ENCODE data around the gene SDK2. TPM values are rescaled to one million over a fixed set of nuclear protein-coding genes. Genes with fewer than 3 reads are reported as not detected.

The SDK2 gene
- total RNA-seq, 1 experiment from 2014 or later = 0.30 TPM

GRCh38 chr17:73650617-73651200 is 6.5 kb upstream of the SDK2 start:
- no peak for DNase-seq (ENCODE audit: low read depth)

GRCh38 chr17:73650140-73650539 is 5.9 kb upstream of the SDK2 start:
- DNase-seq (ENCODE audit: low read depth) = no peak

DNA sequence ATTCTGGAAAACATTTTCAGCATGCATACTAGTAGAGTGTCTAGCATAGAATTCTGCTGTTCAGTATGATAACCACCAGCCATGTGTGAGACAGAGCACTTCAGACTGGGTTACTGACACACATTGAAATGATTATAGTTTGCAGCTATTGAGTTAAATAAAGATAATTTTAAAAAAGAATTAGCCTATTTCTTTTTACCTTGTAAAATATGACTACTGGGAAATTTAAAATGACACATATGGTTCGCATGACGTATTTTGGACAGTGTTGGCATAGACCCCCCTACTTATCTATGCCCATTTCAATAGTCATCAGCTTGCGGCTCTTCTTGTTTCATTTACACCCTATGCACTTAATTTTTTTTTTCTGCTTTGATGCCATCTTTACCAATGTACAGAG is 4.7 kb upstream of the SDK2 start:
- DNase-seq (ENCODE audit: low read depth) = no peak

- no peak for DNase-seq (ENCODE audit: low read depth)
These were observed 4.2 kb upstream of the SDK2 start for GRCh38 chr17:73648543-73648820.

DNA sequence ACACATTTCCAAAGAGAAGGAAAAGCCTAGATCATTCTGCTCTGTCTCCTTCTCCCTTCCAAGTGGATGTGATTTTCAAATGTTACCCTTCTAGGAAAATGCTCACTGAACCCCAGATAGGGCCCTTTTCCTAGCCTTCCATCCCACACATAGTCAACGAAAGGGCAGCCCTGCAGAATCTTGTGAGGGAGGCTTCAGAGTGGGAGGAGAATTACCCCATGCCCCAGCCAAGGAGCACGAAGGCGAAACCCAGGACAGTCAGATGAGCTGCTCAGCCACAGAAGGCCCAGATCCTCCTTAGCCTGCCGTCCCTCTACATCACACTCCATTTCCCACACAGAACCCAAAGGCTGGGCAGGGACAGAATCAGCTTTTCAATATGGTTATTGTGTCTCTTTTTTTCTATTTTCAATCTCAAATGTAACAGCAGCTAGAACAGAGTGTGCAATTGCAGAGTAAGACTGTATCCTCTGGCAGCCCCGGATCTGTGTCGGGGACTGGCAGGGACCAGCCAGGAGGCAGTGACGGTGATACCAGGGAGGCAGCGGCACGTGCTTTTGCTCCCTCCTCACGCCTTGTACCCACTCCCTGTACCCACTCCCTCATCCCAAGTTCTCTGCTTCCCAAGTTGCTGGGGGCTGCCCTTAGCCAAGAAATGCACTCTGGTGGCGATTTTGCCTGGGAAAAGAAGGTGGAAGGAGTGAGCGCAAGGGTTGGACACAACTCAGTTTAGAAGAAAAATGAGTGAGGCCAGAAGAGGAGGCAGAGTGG is 3.7 kb upstream of the SDK2 start:
- DNase-seq (ENCODE audit: low read depth) = no peak

DNA sequence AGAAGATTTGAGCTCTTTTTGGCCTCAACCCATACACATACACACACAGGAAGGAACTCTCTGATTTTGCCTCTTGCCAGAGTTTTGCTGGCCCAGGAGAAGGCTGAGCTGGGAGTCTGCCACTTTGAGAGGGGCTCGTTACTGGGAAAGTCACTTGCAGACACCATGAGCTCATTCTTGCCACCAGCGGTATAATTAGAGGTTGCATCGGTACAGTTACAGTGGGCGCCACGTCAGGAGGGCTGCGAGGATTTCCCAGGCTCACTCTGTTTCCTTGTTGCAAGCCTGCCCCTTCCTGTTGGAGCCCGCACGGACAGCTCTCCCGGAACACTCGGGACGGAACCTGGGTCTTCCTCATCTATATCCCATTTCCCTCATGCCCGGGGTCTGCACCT is 3.1 kb upstream of the SDK2 start:
- no peak for DNase-seq (ENCODE audit: low read depth)

DNA sequence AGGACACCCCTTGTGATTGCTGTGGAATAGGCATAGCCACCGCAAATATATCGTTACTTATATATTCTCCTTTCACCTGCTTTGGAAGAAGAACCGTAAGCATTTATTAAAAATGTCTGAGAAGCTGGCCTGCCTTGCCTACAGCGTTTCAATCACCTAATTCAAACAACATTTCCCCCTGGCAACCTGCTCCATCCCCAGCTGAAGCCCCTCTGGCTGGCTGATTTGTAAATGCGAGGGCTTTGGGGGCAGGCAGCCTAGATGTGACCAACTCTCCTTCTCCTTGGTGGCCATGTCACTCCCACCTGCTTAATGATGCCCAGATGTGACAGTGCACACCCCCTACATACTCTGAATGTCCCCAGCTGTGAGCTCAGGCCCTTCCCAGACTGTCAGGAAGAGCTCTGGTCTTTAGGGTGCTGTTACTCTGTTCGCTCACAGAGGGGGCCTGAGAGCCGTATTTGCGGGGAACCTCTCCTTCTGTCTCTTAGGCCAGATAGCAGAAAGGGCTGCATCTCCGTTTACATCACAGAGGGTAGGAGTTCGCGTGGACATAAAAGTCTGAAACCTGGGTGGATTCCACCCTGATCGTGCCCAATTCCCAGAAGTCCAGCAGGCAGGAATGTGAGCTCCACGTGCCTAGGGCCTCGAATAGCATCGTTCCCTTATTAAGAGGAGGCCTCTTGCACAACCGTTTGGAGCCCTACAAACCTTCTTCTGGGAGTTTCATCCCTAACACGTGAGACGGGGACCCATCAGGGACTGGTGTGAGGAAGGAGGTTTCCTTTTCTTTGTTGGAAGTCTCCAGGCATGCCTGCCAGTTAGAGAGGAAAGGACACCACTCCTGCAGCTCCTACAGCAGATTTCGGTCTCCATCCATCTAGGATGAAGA is 2.4 kb upstream of the SDK2 start:
- no peak for DNase-seq (ENCODE audit: low read depth)

DNA sequence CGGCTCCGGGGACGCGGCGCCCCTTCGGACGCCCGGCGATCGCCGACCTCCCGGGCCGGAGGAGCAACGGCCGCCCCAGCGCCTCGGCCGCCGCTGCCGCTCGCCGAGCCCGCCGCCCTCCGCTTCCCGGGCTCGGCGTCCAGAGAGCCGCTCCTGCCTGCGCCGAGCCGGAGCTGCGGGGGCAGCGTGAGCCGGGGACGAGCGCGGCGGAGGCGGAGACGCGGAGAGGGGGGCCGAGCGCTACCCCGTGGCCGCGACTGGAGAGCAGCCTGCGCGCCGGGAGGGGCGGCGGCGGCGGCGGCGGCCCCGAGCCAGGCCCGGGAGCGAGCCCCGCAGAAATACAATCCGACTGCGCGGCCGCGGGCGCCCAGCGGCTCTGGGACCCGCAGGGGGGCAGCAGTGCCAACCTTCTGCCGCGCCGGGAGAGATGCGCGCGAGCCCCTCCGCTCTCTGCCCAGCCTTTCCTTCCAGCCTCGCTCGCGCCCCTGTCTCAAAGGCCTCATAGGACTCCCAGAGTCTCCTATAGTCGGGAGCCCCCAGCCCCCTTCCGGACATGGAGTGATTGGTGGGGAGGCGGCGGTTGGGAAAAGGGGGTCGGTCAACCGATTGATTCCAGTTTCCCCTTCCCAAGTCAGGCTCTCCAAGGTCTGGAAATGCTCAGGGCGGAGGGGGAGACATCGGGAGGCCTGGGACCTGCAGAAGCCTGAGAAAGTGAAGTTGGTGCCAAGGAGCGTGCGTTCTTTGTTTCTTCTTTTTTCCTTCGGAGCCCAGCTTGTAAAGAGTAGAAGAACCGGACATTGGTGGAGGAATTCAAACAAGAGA is 1.0 kb upstream of the SDK2 start:
- DNase-seq (ENCODE audit: low read depth) = no peak

DNA sequence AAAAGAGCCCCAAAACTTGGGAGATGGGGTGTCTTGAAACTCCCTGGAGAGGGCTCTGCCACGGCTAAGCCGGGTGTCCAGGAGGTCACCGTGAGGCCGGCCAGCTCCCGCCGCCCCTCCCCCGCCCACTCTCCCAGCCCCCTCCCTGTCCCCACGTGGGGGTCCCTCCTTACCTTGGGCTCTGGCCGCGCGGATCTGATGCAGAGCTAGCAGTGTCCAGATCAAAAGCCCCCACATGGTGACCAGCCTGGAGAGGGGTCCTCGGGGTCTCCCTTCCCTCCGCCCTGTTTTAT is 447 bp downstream of the SDK2 start:
- no peak for DNase-seq (ENCODE audit: low read depth)

- no peak for DNase-seq (ENCODE audit: low read depth)
These were observed 1.0 kb downstream of the SDK2 start for GRCh38 chr17:73643001-73643851.

DNA sequence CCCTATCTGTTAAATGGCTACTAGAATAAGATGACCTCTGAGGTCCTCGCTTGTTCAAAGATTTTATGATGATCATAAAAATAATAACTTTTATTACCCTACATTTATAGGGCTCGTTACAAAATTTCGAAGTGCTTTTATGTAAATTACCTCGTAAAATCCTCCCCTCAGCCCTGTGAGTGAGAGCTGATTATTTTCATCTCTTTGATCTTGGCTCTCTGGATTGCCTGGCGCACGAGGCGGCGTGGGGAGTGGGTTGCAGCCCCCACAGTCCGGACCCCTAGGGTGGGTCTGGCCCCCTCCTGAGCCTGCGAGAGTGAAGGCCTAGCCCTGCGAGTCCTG is 1.6 kb downstream of the SDK2 start:
- no peak for DNase-seq (ENCODE audit: low read depth)

GRCh38 chr17:73641826-73642600 is 2.2 kb downstream of the SDK2 start:
- DNase-seq (ENCODE audit: low read depth) = no peak

GRCh38 chr17:73640691-73641090 is 3.6 kb downstream of the SDK2 start:
- DNase-seq (ENCODE audit: low read depth) = no peak

DNA sequence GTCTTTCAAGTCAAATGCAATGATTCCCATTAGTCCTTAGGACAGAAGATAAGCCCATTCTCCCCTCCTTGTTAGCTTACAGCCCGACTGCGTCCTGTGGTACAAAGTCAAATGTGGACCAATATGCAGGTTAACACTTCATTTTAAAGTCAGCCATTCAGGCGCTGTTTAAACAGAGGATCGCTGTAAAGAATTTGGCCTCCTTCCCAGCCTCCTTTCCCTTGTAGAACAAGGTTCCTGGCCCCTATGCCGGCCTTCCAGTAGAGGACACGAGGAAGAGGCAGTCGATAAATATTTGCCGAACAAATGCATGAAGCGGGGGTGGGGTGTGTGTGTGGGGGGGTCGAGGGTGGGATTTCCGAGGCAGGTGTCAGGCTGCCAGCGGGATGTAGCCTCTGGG is 4.3 kb downstream of the SDK2 start:
- DNase-seq (ENCODE audit: low read depth) = no peak

GRCh38 chr17:73639322-73639721 is 4.9 kb downstream of the SDK2 start:
- DNase-seq (ENCODE audit: low read depth) = peak; percentile 4

- DNase-seq (ENCODE audit: low read depth) = no peak
These were observed 5.7 kb downstream of the SDK2 start for GRCh38 chr17:73638556-73638955.

DNA sequence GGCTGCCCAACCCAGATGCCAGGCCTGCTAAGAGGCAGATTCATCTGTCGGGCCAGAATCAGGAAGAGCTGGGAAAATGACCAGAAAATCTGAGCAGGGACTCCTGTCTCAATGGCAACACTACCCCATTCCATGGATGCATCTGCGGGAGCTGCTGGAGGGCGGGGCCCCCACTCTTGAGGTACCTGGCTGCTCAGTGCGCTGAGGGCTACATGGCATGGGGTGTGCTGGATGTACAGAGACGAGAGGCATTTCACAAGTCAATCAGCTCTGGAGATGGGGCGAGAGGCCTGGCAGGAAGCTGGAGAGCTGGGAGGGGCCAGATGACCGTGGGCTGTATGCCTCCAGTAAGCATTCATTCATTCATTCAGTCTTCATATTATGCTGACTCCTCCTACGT is 6.4 kb downstream of the SDK2 start:
- no peak for DNase-seq (ENCODE audit: low read depth)

GRCh38 chr17:73635101-73635817 is 9.0 kb downstream of the SDK2 start:
- no peak for DNase-seq (ENCODE audit: low read depth)

DNA sequence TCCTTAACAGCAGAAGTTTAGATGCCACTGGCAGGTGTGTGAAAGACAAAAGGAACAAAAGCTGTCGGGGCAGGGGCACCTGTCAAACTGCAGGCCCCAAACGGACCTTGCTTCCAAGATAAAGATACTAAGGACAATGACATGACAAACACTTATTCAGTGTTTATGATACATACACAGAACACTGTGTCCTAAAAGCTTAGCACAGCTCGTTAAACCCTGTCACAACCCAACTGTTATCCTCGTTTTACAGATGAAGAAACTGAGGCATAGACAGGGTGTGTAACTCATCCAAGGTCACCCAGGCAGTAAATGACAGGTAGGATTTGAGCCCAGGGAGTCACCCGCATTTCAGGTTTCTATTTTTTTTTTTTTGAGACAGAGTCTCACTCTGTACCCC is 9.6 kb downstream of the SDK2 start:
- no peak for DNase-seq (ENCODE audit: low read depth)

- no peak for DNase-seq (ENCODE audit: low read depth)
These were observed 10.5 kb downstream of the SDK2 start for GRCh38 chr17:73633736-73634135.

Measured in M059J (cell line).